HepG2 (cell line): ENCODE results near the gene CMTM4.

Source experiments
- CTCF ChIP-seq: sonication (generic); formaldehyde crosslinking; IDR thresholded peaks from 2 replicates; pipeline ENCODE4 v1.5.0; 2020; ENCODE audit warnings: mild to moderate bottlenecking, missing genetic modification reagents, moderate library complexity
- GABPB1 ChIP-seq: IDR thresholded peaks from 2 replicates; pipeline ENCODE4 v1.6.1; 2016; ENCODE audit warnings: mild to moderate bottlenecking, missing genetic modification reagents, moderate library complexity, missing compliant biosample characterization
- JUND ChIP-seq: sonication (generic); formaldehyde crosslinking; IDR thresholded peaks from 2 replicates; pipeline ENCODE4 v1.8.0; 2022; ENCODE audit warnings: mild to moderate bottlenecking, missing genetic modification reagents
- MAFG ChIP-seq: sonication (generic); formaldehyde crosslinking; IDR thresholded peaks from 2 replicates; pipeline ENCODE4 v1.5.1; 2020; ENCODE audit warnings: mild to moderate bottlenecking, missing genetic modification reagents
- PBX3 ChIP-seq: sonication (generic); formaldehyde crosslinking; IDR thresholded peaks from 2 replicates; pipeline ENCODE4 v1.8.1; 2023; ENCODE audit warnings: missing genetic modification reagents, inconsistent platforms, borderline replicate concordance
- SIN3A ChIP-seq: IDR thresholded peaks from 2 replicates; pipeline ENCODE4 v1.6.1; 2011; ENCODE audit warnings: low read depth, mild to moderate bottlenecking, control low read depth, low read length, borderline replicate concordance
- ZNF510 ChIP-seq: sonication (generic); formaldehyde crosslinking; IDR thresholded peaks from 2 replicates; pipeline ENCODE4 v1.4.0; 2020; ENCODE audit warnings: low read depth, mild to moderate bottlenecking, missing genetic modification reagents

GRCh38 chr16:66740010-66740409, 43.5 kb upstream of the CMTM4 start:
- peak; percentile 51 for TF ChIP-seq CTCF
- TF ChIP-seq MAFG (CRISPR knock-in tag) = no peak
- no peak for TF ChIP-seq GABPB1 (CRISPR knock-in tag)
- no peak for TF ChIP-seq JUND
- TF ChIP-seq PBX3 (CRISPR knock-in tag) = no peak
- TF ChIP-seq SIN3A = no peak
- no peak for TF ChIP-seq ZNF510
